IPS-18c (cell line): ENCODE results near the gene MN1.
A peak's percentile ranks its signal among the peaks of the same experiment; 100 is the strongest.

ENCODE experiments used
- H3K4me3 ChIP-seq: 2 replicates; pipeline ENCODE4 v1.7.0; 2013; ENCODE audit warnings: low read depth, mild to moderate bottlenecking, low read length, moderate library complexity; ENCODE audit not compliant: insufficient read depth
- H3K9me3 ChIP-seq: one replicate; pipeline ENCODE4 v1.6.1; 2013; ENCODE audit warnings: mild to moderate bottlenecking, low read length, moderate library complexity; ENCODE audit not compliant: control insufficient read depth, insufficient read depth

Gene MN1

DNA sequence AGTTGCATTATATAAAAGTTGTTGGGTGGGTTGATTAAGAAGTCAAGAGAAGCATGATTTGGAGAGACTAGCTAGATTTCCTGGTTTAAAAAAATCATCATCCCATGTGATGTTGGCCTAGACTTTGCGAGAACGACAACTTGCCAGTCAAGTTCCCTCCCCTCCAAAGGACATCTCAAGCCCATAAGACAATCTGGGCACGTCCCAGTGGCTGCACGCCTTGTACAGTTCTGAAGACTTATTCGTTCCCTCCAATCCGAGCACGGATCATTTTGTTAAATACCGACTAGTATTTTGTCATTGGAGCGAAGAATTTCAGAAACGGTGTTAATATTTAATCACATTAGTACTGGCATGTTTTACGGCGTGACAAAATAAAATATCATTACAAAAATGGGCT, 8.0 kb downstream of the MN1 start:
- no peaks in the 10 kb centered on the region for H3K9me3 ChIP-seq
- no peak overlapping the region for H3K4me3 ChIP-seq

DNA sequence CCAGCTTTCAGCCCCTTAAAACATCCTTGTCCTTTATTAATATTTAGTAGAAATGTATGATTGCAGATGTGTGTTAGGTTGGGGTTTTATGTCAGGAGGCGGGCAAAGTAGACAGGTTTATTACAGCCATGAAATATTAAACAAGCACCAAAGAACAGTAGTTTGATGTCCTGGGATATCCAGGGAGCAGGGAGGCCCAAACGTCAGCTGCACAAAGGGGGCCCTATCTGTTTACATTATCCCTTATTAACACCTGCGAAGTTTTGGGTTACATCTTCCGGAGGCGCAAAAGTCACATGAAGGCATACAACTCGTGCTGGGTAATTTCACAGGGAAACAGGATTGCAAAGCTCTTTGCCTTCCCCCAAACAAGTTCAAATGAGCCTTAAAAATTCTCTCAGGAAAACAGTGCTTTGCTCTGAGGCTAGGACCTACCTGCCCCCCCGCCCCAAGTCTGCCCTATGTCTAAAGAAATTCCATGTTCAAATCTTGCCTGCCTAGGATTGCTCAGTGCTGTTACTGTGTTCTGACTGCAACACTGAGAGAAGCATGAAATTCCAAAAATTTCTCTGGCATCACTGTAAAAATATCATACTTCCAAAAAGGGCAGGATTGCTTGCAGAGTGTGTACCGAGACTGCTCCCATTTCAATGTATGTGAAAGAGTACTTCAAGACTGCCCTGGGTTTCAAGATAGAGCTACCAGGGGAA, 8.9 kb downstream of the MN1 start:
- no peak overlapping the region for H3K4me3 ChIP-seq
- no peaks in the 10 kb centered on the region for H3K9me3 ChIP-seq

DNA sequence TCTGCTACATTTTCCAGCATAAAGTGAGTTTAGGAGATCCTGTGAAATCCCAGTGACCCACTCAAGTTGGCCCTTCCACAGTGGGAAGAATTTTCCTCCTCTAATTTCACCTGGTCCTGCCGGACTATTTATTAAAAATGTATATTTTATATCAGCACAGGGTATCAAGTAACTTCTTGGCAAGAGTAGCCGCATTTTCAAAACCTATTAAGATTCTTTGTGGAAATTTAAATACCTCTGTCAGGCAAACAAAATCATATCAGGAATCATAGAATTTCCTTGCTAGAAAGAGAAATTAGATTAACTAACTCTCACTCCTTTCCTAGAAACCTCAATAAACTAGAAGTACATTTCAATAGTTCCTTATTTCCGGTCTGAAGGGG, 9.7 kb downstream of the MN1 start:
- Histone ChIP-seq H3K4me3 (no peak overlapping the region), H3K9me3 (no peaks in the 10 kb centered on the region)

DNA sequence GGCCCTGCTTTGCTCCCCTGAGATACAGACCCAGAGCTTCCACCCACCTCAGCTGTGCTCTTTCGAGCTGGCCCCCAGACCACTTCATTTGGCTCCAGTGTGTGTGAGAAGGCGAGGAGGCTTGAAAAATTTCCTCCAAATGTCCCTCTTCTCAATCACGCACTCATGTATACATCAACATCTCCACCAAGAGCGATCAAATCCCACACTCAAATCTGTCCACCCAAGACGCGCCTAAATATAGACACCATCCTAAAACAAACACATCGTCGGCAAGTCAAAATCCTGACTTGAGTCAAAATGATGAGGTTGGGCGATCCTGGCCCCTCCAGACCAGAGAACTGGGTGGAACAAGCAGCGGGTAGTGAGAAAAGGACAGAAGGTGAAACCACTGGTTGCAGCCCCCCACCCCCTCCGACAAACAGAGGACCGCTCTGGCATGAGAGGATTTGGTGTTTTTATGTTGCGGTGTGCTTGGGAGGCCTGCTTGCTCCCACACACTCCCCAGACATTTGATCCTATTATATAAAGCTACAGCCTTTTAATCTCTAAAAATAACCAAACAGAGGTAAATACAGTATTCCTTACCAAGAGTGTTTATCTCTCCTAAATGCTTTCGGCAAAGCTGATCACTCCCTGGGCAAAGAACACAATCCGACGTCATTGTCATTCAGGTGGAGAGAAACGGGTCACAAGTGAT, 10.2 kb downstream of the MN1 start:
- Histone ChIP-seq H3K9me3 (no peaks in the 10 kb centered on the region), H3K4me3 (peak overlapping the region; percentile 28; the same call in 1 of the 2 replicates)

DNA sequence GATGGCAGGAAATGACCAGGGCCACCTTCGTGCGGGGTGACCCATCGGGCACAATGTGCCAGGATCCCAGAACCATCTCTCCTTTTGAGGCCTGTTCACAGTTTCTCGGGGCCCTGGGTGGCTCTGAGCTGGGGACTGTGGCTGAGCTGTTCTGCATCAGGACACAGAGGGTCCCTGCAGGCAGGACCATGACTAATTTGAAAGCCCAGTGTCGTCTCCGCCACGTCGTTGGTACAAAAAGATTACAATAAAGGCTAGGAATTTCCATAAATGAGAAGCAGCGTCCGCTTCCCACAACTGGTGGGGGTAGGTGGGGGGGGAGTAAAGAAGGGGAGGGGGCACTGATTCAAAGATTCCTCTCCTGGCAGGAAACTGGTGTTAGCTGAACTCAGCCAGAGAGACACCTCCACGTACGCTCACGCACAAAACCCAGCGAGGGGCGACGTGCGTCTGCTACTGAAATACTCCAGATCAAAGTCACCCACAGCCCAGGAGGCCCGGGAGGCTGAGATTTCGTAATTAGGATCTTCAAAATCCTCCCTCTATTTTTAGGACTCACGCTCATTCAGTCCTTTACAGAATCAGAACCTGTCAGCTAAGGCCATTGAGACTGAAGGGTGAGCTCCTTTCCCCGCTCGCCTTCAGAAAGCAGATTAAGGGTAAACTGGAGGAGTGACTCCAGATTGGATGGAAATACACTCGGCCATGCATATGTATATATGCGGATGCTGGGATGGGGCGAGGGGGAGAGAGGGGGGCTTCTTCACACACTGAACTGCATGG, 11.0 kb downstream of the MN1 start:
- Histone ChIP-seq H3K4me3 (peak overlapping the region; percentile 28), H3K9me3 (no peaks in the 10 kb centered on the region)

DNA sequence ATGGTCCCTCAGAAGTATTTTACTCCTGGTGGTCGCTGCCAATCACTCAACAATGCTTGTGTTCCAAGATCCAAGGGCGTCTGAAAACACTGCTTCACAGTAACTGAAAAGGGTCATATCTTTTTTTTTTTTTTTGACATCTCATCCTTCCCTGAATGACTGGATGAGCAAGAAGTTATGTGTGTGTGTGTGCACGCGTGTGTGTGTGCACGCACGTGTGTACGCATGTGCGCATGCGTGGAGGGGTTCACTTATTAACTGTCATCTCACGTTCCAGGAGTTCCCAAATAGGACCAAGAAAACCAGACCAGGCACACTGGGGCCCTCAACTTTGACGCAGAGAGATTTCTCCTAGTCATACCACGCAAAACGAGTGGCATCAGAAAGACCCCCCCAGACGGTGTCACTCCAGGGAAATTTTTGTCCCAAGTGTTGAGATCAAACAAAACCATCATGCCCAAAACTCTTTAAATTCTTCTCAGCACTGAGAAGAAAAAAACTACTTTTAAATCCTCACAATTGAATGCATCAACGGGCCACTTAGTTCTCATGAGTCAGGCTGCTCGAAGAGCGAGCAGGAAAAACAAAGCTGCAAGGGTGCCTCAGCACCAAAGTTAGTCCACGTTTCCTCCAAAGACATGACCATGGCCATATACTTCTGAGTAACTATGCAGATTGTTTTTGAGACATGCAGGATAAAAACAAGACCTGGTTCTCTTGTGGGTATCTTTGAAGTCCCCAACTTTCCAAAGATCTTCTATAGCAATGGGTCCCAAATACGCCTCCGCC, 12.9 kb downstream of the MN1 start:
- Histone ChIP-seq H3K4me3 (no peak overlapping the region), H3K9me3 (no peaks in the 10 kb centered on the region)

DNA sequence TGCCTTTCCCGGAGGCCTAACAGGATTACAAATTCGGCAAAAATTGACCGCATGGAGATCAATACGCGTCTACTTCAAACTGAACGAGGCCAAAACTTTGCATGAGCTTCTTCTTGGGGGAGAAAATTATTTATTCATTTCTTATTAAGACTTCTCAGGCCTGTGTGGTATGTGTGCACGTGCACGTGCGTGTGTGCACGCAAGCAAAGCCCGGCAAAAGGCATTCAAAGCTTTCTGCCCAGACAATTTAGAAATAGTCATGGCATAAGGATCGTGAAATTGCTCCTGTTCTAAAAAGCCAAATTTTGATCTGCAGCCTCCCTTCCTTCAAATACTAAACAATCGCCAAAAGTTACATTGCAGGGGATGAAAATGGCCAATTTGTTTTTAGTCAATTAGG, 14.6 kb downstream of the MN1 start:
- no peaks in the 10 kb centered on the region for H3K9me3 ChIP-seq
- H3K4me3 ChIP-seq = no peak overlapping the region

DNA sequence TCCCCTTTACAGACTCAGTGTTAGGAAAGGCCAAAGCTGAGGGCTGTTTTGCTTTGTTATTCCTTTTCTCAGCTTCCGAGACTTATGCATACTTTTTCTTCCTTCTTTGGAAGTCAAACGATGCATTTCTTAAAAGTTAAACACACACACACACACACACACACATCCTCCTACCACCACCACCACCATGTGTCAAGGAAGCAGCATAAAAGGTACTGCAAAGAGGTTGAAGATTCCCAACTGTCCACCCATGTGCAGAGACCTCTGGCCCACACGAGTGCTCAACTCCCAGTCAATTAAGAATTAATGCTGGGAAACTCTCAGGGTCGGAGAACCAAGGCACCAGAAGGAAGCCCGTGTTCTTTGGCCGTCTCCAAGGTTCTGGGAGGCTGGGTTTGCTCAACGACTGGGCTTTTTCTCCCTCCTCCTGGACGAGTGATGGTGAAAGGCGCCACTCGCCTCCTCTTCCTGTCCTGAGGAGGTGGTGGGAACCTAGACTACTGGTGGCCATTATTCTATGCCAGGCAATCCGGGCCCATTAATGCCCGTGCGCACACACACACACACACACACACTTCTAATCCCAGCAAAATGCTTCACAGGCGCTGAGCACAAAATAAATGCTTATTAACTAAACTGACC, 15.1 kb downstream of the MN1 start:
- Histone ChIP-seq H3K9me3 (no peaks in the 10 kb centered on the region), H3K4me3 (no peak overlapping the region)

DNA sequence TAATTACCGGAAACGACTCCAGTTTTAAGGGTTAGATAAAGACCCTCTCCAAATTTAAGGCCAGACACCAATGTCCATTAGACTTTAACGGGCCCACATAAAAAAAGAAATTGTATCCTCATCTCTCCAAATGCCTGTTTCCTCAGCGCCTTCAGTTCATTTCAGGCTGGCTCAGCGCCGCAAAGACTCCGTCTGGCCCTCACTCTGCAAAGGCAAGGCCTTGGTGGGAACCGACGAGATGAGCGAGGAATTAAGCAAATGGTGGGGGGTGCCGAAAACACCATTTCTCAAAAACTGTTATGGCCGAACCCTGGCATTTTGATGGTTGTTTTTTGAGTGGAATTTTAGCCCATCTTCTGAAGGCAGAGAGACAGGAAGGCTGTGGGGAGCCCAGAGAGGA, 15.7 kb downstream of the MN1 start:
- H3K4me3 ChIP-seq = no peak overlapping the region
- peaks cover 1% of the 10 kb centered on the region for H3K9me3 ChIP-seq

DNA sequence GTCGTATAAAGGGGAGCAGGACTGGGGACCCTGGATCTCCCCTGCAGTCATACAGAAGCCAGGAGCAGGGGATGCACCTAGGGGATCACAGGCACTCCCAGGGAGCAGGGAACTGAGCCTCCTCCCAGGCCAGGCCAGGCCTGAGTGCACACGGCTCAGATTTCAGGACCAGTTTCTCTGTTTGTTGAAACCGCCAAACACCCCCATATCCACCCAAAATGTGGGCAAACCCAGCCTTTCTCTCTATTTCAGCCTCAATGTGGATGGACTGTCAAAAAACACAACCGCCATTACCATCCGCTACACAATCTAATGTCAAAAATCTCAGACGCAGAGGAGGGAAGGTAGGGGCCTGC, 17.5 kb downstream of the MN1 start:
- Histone ChIP-seq H3K4me3 (no peak overlapping the region), H3K9me3 (peaks cover 4% of the 10 kb centered on the region)

DNA sequence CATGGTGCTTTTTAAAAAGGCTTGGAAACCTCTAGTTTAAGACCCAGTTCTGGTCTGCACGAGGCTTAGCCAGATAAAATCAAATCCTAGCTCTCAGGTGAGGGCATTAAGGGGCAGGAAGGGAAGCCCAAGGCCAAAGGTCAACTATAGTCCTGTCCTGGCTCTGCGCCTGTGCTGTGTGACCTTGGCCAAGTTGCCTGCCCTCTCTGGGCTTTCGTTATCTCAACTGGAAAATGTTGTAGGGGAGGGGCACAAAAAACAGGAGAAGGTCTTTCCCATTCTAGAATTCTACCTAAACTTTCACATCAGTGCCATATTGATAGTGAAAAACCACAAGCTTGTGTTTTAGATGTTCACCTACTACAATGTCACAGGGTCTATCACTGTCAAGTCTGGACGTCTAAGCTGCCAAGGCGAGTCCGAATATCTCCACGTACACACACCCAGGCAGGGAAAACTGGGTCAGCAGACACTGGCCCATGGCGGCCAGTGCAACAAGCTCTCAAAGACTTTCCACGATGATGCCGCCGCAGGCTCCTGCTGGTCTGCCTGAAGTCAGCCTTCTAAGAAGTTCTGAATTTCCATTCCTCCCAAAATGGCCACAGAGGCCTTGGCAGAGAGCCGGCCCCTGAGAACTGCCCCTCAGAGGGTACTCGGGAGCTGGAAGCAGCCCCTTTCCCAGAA, 18.0 kb downstream of the MN1 start:
- Histone ChIP-seq H3K9me3 (peaks cover 4% of the 10 kb centered on the region), H3K4me3 (no peak overlapping the region)

DNA sequence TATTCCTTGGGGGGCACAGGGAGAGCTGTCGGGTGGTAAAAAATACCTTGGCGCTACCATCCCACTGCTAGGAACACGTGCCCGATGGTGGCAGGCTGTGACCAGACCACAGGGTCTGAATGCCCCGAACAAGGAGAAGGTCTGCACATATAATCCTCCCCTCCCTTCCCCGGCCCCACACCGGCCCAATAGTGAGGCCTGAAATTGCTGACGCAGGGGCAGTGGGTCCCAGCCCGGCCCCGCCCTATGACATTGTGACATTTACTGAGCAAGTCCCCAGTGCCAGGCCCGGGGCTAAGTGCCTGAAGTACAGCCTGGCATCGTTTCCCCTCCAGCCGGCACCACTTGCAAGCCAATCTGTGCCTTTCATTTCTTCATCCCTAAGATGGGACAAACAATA, 19.5 kb downstream of the MN1 start:
- Histone ChIP-seq H3K4me3 (no peak overlapping the region), H3K9me3 (peaks cover 4% of the 10 kb centered on the region)

DNA sequence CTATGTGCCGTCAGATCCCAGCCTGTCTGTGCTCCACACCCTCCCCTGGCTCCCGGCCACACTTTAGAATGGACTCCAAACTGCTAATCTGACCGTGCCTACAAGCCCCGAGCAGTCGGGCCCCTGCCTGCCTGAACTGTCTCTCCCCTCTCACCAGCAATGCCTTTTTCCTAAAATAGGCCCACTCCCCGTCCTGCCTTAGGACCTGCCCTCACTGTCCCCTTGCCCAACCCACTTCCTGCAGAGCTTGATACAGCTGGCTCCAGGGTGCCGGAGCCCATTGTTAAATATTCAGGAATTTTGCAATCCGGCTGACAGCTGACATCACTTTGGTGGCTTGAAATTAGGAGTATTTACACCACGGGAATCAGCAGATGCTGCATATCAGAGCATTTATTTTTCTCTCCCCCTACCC, 21.4 kb downstream of the MN1 start:
- no peak overlapping the region; the same call in 1 of the 2 replicates for H3K4me3 ChIP-seq
- peaks cover 4% of the 10 kb centered on the region for H3K9me3 ChIP-seq

DNA sequence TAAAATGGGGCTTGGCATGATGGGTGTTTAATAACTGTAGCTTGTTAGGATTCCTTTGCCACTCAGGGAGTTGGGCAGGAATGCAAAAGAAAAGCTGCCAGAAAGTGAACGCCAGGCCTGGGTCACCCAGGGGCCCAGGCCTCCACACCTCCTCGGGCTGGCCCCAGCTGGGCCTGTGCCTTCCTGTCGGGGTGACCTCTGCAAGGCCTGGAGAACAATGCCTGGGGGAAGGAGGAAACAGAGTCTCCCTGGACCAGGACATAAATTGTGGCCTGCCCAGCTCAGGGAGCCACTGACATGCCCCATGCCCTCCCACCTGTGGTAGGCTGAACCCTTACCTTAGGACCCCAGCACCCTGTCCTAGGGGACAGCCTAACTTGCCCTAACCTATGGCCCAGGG, 21.9 kb downstream of the MN1 start:
- Histone ChIP-seq H3K9me3 (peaks cover 4% of the 10 kb centered on the region), H3K4me3 (no peak overlapping the region; the same call in 1 of the 2 replicates)

DNA sequence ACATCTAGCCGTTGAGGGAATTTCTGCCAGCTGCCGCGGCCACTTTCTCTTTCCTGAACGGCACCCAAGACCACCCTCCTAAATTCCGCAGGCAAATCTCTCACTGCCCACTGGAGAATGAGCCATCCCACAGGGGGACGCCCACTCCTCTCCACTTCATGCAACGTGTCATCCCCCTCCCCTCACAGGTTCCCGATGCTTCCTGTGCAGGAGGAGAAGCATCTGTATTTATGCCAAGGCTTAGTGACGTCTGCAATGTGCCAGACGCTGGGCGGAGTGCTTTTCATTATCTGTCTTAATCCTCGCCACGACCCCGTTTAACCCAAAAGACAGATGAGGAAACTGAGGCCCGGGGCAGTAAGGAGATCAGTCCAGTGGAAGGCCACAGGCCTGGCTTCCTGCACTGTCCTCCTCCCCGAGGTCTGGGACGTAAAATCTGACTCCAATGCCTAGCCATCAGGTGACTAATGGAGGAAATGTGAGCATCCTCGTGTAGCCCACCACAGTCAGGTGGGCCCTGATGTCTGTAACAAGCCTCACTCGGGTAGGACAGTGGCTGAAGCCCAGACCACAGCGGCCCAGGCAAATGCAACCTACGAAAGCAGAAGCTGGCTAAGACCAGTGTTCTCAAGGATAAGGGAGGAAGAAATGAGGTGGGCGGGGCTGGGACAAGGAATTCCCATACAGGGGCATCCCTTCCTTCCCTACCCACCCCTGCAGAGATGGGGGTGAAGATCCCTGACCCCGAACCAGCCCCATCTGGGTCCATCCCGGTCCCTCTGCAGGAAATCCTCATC, 23.1 kb downstream of the MN1 start:
- no peak overlapping the region for H3K4me3 ChIP-seq

DNA sequence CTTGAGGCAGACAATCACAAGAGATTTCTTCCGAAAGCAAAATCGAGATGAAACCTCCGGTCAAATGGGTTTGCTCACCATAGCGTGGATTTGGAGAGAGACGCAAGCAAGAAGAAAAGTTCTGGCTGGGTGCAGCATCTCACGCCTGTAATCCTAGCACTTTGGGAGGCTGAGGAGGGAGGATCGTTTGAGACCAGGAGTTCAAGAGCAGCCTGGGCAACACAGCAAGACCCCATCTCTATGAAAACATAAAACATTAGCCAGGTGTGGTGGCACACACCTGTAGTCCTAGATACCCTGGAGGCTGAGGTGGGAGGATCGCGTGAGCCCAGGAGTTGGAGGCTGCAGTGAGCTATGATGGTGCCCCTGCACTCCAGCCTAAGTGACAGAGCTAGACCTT, 24.4 kb downstream of the MN1 start:
- H3K9me3 ChIP-seq = peaks cover 4% of the 10 kb centered on the region

More for the DNA sequence above, 23.1 kb downstream of the MN1 start:
- peaks cover 4% of the 10 kb centered on the region for H3K9me3 ChIP-seq

More for the DNA sequence above, 24.4 kb downstream of the MN1 start:
- H3K4me3 ChIP-seq = no peak overlapping the region; the same call in 1 of the 2 replicates
